HG03039 (cell line): ENCODE data around the gene RDH16.
A peak's percentile ranks its signal among the peaks of the same experiment; 100 is the strongest.
"Not testable (repeated sequence)": the region's sequence is repeated elsewhere in the genome, so short reads cannot be mapped to it uniquely, and the experiment has no call there.

Experiments
- ATAC-seq: cut with Tn5 transposase; IDR thresholded peaks from one replicate; pipeline ENCODE4 v1.9.1; 2021; ENCODE audit warnings: mild to moderate bottlenecking, moderate library complexity; ENCODE audit not compliant: unreplicated experiment

The RDH16 gene

GRCh38 chr12:56989861-56990610 is 32.6 kb upstream of the RDH16 start:
- no peak for ATAC-seq

- no peak for ATAC-seq
Measured at GRCh38 chr12:56988207-56988739, 30.9 kb upstream of the RDH16 start.

DNA sequence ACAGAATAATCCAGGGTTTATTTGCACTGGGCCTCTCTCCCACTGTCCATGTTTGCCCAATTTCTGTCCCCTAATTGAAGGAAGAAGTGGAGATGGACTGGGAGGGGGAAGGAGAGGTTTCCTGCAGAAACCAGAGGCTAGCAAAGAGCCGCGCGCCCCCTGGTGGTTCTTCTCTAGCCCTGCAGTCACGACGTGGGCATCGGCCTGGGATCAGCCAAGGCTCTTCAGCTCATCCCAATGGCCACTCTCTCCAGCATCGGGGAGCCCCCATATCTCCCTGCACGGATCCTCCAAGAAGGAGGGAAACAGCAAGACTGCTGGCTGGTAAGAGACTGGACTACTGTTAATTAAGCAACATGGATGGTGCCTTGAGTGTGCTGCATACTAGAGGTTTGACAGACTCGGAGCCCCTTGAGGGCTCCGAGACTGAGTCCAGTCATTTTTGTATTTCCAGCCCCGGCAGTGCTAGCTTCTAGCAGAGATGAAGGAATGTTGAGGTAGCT is 30.2 kb upstream of the RDH16 start:
- ATAC-seq, result peak; percentile 55

DNA sequence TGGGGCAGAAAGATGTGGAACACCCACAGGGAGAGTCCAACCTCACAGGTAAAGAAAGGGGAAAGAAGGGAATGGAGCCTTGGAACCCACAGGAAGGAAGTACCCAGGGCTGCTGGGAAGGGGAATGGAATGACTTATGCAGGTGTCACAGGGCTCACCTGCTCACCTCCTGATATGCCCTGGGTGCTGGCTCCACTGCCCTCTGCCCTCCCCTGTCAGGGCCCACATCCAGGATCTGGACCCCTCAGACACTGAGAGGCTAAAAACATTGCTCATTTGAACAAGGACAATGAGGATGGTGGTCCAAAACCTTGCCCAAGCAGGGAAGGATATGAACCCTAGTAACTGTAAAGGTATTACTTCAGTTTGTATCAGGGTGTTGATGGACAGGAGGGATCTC is 29.6 kb upstream of the RDH16 start:
- no peak for ATAC-seq

DNA sequence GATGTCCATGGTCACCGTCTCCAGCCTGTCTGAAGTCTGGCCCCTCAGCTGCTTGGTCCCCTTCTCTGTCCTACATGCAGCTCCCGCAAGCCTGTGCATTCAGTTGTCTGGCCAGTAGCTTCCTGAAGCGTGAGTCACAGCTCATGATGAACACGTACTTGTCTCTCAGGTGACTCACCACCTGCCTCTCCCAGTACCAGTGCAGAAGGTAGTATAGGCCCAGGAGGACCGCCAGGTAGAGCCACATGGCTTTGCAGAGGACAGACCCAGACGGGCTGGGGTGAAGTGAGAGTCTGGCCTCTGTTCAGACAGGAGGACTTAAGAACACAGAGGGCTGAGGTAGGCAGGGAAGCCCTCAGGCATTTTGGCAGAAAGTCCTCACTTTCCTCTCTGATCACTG is 28.3 kb upstream of the RDH16 start:
- not testable (repeated sequence) for ATAC-seq

DNA sequence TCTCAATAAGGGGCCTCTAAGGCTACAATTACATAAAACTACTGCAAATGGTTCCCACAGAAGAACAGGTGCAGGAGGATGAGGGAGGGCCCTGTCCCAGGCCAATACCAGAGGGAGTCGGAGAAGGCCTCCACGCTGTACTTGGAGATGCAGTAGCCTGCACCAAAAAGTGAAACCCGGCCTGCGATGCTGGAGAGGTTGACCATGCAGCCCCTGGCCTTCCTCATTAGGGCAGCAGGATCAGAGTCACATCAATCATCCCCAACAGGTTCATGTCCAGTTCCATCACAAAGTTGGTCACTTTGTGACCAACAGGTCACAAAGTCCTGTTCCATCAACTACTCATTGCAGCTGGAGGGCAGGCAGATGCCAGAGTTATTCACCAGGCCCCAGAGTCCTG is 26.0 kb upstream of the RDH16 start:
- ATAC-seq, result no peak

DNA sequence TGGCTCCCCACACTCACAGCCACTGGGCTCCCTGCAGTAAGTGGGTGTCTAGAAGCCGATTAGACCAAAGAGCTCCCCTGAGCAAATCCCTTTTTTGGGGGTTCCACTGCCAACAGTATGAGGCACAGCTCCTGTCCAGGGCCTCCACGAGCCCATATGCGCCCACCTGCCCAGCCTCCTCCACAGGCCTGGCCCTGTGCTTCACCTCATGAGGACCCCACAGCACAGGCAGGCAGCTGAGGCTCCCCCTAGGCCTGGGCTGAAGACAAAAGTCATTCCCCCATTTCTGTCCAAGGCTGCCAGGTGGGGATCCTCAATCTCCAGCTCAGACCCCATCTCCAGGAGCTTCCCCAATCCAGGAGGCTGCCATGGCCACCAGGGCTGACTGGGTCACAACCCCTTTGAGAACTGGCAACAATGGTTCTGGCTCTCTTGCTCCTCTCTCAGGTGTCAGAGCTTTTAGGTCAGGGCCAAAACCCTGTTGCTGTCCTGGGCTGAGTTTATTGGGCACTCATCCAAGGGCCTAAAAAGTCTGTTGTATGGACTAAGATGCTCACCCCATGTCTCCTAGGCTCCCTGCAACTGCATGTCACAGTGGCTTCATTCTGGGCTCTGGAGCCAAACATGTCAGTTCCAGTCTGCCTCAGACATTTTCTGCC is 25.3 kb upstream of the RDH16 start:
- ATAC-seq, result not testable (repeated sequence)

- no peak for ATAC-seq
Measured at GRCh38 chr12:56980941-56981530, 23.6 kb upstream of the RDH16 start.

DNA sequence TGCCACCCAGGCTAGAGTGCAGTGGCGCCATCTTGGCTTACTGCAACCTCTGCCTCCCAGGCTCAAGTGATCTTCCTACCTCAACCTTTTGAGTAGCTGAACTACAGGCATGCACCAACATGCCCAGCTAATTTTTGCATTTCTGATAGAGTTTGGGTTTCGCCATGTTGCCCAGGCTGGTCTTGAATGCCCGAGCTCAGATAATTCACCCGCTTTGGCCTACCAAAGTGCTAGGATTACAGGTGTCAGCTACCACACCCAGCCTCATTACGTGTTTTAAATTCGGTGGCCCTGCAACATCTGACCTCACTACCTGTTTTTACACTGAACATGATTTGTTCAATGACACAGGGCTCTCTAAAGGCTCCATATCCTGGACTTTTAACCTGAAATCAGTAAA is 22.9 kb upstream of the RDH16 start:
- ATAC-seq, result no peak

DNA sequence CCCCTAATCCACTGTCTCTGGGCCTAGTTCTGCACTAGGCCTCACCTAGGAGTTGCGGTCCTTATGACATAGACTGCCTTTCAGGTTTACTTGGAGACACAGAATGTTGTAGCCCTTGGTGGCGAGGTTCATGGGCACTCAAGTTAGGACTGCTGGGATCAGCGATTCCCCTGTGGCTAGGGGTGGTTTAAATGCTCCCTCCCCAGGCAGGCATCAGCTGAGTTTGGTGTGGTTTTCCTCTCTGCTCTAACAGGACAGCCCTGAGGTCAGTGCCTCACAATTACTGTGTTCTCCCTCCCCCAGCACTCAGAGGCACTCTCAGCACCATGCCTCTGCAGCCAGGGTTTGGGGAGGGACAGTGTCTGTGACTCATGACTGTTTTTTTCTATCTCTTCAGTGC is 22.2 kb upstream of the RDH16 start:
- no peak for ATAC-seq

DNA sequence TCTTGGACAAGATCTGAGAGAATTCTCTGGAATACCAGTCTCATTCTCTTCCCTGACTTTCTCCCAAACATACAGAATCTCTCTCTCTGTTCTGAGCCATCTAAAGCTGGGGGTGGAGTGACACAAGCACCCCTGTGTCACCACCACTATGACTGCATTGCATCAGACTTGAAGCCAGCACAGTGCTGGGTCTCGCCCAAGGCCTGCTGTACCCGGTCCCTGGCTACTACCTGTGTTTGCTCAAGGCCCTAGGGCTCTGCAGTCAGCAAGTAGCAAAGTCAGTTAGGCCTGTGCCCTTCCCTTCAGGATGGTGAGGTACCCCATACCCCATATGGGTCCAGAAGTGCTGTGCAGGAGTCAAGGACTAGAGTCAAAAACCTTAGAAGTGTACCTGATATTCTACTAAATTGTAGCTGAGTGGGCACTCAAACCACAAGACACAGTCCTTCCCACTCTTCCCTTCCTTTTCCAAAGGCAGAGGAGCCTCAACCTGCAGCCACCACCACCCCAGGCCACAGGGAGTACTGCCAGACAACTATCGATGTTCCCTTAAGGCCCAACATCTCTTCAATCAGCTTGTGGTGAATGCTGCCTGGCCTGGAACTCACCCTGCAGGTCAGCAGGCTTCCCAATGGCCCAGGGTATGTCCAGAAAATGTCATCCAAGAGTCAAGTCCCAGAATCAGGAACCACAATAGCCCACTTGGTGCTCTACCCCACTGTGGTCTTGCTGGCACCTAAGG is 21.2 kb upstream of the RDH16 start:
- ATAC-seq, result no peak

GRCh38 chr12:56977361-56977760 is 20.0 kb upstream of the RDH16 start:
- not testable (repeated sequence) for ATAC-seq

DNA sequence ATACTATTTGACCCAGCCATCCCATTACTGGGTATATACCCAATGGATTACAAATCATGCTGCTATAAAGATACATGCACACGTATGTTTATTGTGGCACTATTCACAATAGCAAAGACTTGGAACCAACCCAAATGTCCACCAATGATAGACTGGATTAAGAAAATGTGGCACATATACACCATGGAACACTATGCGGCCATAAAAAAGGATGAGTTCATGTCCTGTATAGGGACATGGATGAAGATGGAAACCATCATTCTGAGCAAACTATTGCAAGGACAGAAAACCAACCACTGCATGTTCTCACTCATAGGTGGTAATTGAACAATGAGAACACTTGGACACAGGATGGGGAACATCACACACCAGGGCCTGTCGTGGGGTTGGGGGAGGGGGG is 16.8 kb upstream of the RDH16 start:
- not testable (repeated sequence) for ATAC-seq

- ATAC-seq, result not testable (repeated sequence)
Measured at GRCh38 chr12:56968910-56969309, 11.5 kb upstream of the RDH16 start.

DNA sequence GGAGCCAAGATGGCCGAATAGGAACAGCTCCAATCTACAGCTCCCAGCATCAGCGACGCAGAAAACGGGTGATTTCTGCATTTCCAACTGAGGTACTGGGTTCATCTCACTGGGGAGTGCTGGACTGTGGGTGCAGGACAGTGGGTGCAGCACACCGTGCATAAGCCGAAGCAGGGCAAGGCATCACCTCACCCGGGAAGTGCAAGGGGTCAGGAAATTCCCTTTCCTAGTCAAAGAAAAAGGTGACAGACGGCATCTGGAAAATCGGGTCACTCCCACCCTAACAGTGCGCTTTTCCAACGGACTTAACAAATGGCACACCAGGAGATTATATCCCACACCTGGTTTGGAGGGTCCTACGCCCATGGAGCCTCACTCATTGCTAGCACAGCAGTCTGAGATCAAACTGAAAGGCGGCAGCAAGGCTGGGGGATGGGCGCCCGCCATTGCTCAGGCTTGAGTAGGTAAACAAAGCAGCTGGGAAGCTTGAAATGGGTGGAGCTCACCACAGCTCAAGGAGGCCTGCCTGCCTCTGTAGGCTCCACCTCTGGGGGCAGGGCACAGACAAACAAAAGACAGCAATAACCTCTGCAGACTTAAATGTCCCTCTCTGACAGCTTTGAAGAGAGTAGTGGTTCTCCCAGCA is 8.7 kb upstream of the RDH16 start:
- not testable (repeated sequence) for ATAC-seq

- ATAC-seq, result not testable (repeated sequence)
Measured at GRCh38 chr12:56965124-56965523, 7.7 kb upstream of the RDH16 start.

DNA sequence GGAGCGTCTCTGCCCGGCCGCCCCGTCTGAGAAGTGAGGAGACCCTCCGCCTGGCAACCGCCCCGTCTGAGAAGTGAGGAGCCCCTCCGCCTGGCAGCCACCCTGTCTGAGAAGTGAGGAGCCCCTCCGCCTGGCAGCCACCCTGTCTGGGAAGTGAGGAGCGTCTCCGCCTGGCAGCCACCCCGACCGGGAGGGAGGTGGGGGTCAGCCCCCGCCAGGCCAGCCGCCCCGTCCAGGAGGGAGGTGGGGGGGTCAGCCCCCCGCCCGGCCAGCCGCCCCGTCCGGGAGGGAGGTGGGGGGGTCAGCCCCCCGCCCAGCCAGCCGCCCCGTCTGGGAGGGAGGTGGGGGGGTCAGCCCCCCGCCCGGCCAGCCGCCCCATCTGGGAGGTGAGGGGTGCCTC is 6.1 kb upstream of the RDH16 start:
- not testable (repeated sequence) for ATAC-seq

- not testable (repeated sequence) for ATAC-seq
Measured at GRCh38 chr12:56962247-56962646, 4.8 kb upstream of the RDH16 start.

DNA sequence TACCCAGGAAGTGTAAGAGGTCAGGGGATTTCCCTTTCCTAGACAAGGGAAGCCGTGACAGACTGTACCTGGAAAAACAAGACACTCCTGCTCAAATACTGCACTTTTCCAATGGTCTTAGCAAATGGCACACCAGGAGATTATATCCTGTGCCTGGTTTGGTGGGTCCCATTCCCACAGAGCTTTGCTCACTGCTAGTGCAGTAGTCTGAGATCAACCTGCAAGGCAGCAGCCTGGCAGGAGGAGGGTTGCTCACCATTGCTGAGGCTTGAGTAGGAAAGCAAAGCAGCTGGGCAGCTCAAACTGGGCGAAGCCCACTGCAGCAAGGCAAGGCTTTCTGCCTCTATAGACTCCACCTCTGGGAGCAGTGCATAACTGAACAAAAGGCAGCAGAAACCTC is 1.0 kb upstream of the RDH16 start:
- ATAC-seq, result no peak

GRCh38 chr12:56955631-56956256 is 1.7 kb downstream of the RDH16 start:
- no peak for ATAC-seq
